HPDE6-E6E7 (cell line): ENCODE data around the gene KRT17.

Experiments
- DNase-seq: peaks from one replicate; pipeline ENCODE4 v3.0.0; 2011; ENCODE audit warnings: missing footprints; ENCODE audit errors: extremely low spot score

The KRT17 gene

GRCh38 chr17:41575336-41575735 lies 49.0 kb downstream of the KRT17 start:
- no peak for DNase-seq

GRCh38 chr17:41571561-41572434 lies 52.6 kb downstream of the KRT17 start, which contains the start of gene KRT9:
Gene KRT9 (minus strand): TSS chr17:41572059. CDS start chr17:41571992, 67 bp downstream.
- DNase-seq, result no peak
